IPS-18a (cell line): ENCODE data around the gene PPP1R12B.
"Not testable (repeated sequence)": the region's sequence is repeated elsewhere in the genome, so short reads cannot be mapped to it uniquely, and the experiment has no call there.

ENCODE experiments used
- H3K27ac ChIP-seq: one replicate; pipeline ENCODE4 v1.5.1; 2013; ENCODE audit warnings: low read length
- H3K27me3 ChIP-seq: one replicate; pipeline ENCODE4 v1.6.1; 2013; ENCODE audit warnings: mild to moderate bottlenecking, low read length; ENCODE audit not compliant: control insufficient read depth, insufficient read depth
- H3K36me3 ChIP-seq: one replicate; pipeline ENCODE4 v1.6.1; 2013; ENCODE audit warnings: low read depth, low read length; ENCODE audit not compliant: control insufficient read depth
- H3K4me1 ChIP-seq: one replicate; pipeline ENCODE4 v1.6.1; 2013; ENCODE audit warnings: low read depth, low read length; ENCODE audit not compliant: control insufficient read depth
- H3K4me3 ChIP-seq: one replicate; pipeline ENCODE4 v1.5.1; 2013; ENCODE audit warnings: low read length
- H3K9ac ChIP-seq: one replicate; pipeline ENCODE4 v1.6.1; 2013; ENCODE audit warnings: mild to moderate bottlenecking, low read length, moderate library complexity
- H3K9me3 ChIP-seq: one replicate; pipeline ENCODE4 v1.6.1; 2013; ENCODE audit warnings: low read depth, low read length; ENCODE audit not compliant: control insufficient read depth

The PPP1R12B gene

GRCh38 chr1:202616355-202616915, 267.9 kb downstream of the PPP1R12B start:
- H3K9me3 ChIP-seq = no peaks in the 10 kb centered on the region
- no peaks in the 10 kb centered on the region for H3K4me1 ChIP-seq
- H3K27me3 ChIP-seq = no peaks in the 10 kb centered on the region
- H3K4me3 ChIP-seq = no peak overlapping the region
- no peaks in the 10 kb centered on the region for H3K36me3 ChIP-seq
- no peak overlapping the region for H3K27ac ChIP-seq
- H3K9ac ChIP-seq = no peak overlapping the region

DNA sequence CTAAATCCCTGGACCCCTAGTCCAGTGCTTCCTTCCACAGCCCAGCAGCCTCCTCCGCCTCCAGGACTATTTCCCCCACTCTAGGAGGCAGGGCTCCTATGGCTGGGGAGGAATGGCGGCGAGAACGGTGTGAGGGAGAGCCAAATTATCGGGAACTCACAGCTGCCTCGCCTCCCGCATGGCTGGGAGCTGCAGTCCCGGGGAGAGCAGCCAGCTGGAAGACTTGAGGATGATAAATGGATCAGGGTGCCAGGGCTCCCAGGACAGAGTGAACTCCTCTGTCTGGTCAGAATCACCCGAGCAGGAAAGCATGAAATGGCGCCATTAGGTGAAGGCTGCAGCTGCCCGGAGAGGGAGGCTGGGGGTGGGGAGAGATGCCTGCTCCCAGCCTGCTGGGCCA, 270.5 kb downstream of the PPP1R12B start:
- not testable (repeated sequence) for H3K9ac ChIP-seq, H3K4me1 ChIP-seq, H3K27ac ChIP-seq, H3K9me3 ChIP-seq, H3K36me3 ChIP-seq, H3K27me3 ChIP-seq, H3K4me3 ChIP-seq

GRCh38 chr1:202619505-202619904, 271.0 kb downstream of the PPP1R12B start:
- Histone ChIP-seq H3K27me3 (no peaks in the 10 kb centered on the region), H3K36me3 (no peaks in the 10 kb centered on the region), H3K4me1 (no peaks in the 10 kb centered on the region), H3K9me3 (no peaks in the 10 kb centered on the region), H3K27ac (no peak overlapping the region), H3K4me3 (no peak overlapping the region), H3K9ac (no peak overlapping the region)

DNA sequence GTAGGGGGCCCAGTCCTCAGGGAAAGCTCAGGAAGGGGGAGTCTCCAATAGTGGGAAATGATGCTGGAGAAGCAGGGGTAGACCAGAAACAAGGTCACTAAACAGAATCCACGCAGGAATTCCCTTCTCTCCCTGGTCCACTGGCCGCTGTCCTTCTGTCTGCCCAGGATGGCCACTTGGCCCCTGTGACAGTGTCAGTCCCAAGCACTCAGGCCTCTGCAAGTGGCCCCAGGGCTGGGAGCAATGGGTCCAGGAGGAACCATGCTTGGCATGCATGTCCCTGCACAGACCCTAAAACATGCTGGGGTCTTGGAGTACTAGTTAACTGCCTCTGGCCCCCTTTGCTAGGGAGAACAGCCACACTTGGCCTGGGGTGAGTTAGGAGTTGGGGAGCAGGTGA, 271.5 kb downstream of the PPP1R12B start:
- H3K9me3 ChIP-seq, H3K4me3 ChIP-seq, H3K27me3 ChIP-seq, H3K4me1 ChIP-seq, H3K27ac ChIP-seq, H3K9ac ChIP-seq, H3K36me3 ChIP-seq: not testable (repeated sequence)

DNA sequence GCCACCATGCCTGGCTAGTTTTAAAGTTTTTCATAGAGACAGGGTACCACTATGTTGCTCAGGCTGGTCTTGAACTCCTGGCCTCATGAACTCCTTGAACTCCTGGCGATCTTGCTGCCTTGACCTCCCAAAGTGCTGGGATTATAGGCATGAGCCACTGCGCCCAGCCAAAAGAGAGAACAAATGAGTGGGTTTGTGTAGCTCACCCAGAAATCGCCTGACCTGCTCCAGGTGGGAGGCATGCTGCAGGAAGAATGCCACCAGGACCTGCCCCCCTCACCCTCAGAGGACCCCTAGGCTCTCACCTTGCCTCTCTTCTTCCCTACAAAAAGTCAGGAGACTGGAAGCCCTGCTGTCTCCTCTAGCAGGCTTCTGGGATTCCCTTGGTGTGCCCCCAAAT, 272.9 kb downstream of the PPP1R12B start:
- Histone ChIP-seq H3K9ac (no peak overlapping the region), H3K4me3 (no peak overlapping the region), H3K27me3 (no peaks in the 10 kb centered on the region), H3K4me1 (no peaks in the 10 kb centered on the region), H3K36me3 (no peaks in the 10 kb centered on the region), H3K27ac (no peak overlapping the region), H3K9me3 (no peaks in the 10 kb centered on the region)

DNA sequence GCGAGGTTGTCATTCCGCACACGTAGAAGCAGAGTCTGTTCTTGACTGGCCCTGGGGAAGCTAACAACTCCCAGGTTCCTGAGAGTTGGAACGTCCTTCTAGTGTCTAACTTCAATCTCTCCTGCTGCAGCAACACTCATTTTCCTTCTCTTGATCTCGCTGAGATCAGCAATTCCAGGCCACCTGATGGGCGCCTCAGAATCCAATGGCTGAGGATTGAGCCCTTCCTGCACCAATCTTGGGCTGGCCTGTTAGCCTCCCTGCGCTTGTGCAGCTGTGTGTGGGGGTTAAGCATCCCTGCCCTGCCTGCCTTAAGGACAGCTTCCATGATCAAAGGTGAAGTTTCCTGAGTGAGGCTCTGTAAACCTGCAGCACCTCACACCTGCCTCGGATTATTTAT, 273.9 kb downstream of the PPP1R12B start:
- H3K36me3 ChIP-seq = no peaks in the 10 kb centered on the region
- H3K9ac ChIP-seq = no peak overlapping the region
- no peak overlapping the region for H3K27ac ChIP-seq
- H3K9me3 ChIP-seq = no peaks in the 10 kb centered on the region
- no peaks in the 10 kb centered on the region for H3K27me3 ChIP-seq
- peaks cover 4% of the 10 kb centered on the region for H3K4me1 ChIP-seq
- no peak overlapping the region for H3K4me3 ChIP-seq

DNA sequence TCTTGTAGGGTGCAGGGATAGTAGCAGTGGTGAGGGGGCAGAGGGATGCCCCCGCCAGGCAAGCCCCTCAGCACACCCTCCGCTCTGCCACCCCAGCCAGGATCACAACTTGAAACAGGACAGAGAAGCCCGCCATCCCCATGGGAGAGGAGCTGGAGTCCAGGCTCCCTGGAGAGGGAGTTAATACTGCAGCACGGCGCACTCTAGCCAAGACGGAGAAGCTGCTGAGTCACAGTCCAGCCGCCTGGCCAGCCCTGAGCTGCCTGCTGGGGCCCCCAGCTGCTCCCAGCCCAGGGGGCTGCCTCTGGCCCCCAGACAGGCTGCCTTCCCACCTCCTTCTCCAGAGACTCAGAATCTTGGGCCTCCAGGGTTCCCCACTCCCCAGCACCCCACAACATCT, 274.6 kb downstream of the PPP1R12B start:
- H3K9me3 ChIP-seq = no peaks in the 10 kb centered on the region
- no peak overlapping the region for H3K9ac ChIP-seq
- no peak overlapping the region for H3K4me3 ChIP-seq
- H3K27ac ChIP-seq = no peak overlapping the region
- no peaks in the 10 kb centered on the region for H3K27me3 ChIP-seq
- H3K36me3 ChIP-seq = no peaks in the 10 kb centered on the region
- H3K4me1 ChIP-seq = peaks cover 4% of the 10 kb centered on the region

- H3K4me3 ChIP-seq, H3K4me1 ChIP-seq, H3K9ac ChIP-seq, H3K27me3 ChIP-seq, H3K27ac ChIP-seq, H3K9me3 ChIP-seq, H3K36me3 ChIP-seq: not testable (repeated sequence)
These were observed 275.0 kb downstream of the PPP1R12B start for GRCh38 chr1:202623476-202623875.

DNA sequence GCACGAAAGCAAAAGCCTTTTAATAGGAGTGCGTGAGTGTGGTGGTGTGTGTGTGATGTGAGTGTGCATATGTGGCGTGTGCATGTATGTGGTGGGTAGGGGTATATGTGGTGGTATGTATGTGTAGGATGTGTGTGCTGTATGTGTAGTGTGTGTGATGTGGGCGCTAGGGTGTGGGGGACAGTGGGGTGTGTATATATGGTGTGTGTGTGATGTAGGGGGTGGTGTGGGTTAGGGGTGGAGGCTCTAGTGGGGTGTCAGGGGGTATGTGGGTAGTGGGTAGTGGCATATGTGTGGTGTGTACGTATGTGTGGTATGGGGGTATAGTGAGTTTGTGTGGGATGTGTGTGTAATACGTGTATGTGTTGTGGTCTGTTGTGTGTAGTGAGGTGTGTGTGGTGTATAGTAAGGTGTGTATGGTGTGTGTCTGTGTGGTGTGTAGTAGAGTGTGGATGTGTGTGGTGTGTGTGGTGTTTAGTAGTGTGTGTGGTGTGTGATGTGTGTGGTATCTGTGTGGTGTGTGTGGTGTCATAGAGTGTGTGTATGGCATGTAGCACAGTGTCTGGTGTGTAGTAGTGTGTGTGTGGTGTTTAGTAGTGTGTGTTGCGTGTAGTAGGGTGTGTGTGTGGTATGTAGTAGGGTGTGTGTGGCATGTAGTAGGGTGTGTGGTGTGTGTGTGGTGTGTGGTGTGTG, 275.7 kb downstream of the PPP1R12B start:
- H3K9ac ChIP-seq = no peak overlapping the region
- no peak overlapping the region for H3K27ac ChIP-seq
- no peaks in the 10 kb centered on the region for H3K9me3 ChIP-seq
- H3K36me3 ChIP-seq = no peaks in the 10 kb centered on the region
- no peak overlapping the region for H3K4me3 ChIP-seq
- H3K27me3 ChIP-seq = no peaks in the 10 kb centered on the region
- H3K4me1 ChIP-seq = peaks cover 4% of the 10 kb centered on the region

GRCh38 chr1:202624781-202625108, 276.2 kb downstream of the PPP1R12B start:
- no peaks in the 10 kb centered on the region for H3K27me3 ChIP-seq
- no peak overlapping the region for H3K9ac ChIP-seq
- no peak overlapping the region for H3K4me3 ChIP-seq
- H3K27ac ChIP-seq = no peak overlapping the region
- no peaks in the 10 kb centered on the region for H3K9me3 ChIP-seq
- H3K4me1 ChIP-seq = peaks cover 4% of the 10 kb centered on the region
- H3K36me3 ChIP-seq = no peaks in the 10 kb centered on the region

- Histone ChIP-seq H3K27me3 (no peaks in the 10 kb centered on the region), H3K9me3 (no peaks in the 10 kb centered on the region), H3K4me3 (no peak overlapping the region), H3K9ac (no peak overlapping the region), H3K27ac (no peak overlapping the region), H3K4me1 (peaks cover 4% of the 10 kb centered on the region), H3K36me3 (no peaks in the 10 kb centered on the region)
These were observed 277.2 kb downstream of the PPP1R12B start for GRCh38 chr1:202625416-202626360.
